Lower lobe of right lung (tissue), 2 donors: ENCODE measurements around the gene BICDL2. TPM values are rescaled to one million over a fixed set of nuclear protein-coding genes. Genes with fewer than 3 reads are reported as not detected.
A peak's percentile ranks its signal among the peaks of the same experiment; 100 is the strongest.

Experiments used
- ATAC-seq, 2 donors: fragments of 200-7000 bp; cut with Tn5 transposase; one replicate each; pipeline ENCODE4 v1.9.1; 2020 to 2022; ENCODE audit warnings: mild to moderate bottlenecking in 2 of 2, moderate library complexity in 2 of 2
- DNase-seq: peaks from one replicate; pipeline ENCODE4 v3.0.0-alpha.2; 2020
- H3K27ac ChIP-seq: fragments of 200-600 bp; one replicate; pipeline ENCODE4 v1.8.0; 2022
- H3K27me3 ChIP-seq: fragments of 200-600 bp; one replicate; pipeline ENCODE4 v1.8.0; 2022; ENCODE audit warnings: low read depth
- H3K36me3 ChIP-seq: fragments of 200-600 bp; one replicate; pipeline ENCODE4 v1.8.0; 2022; ENCODE audit warnings: mild to moderate bottlenecking
- H3K4me1 ChIP-seq: fragments of 200-600 bp; one replicate; pipeline ENCODE4 v1.8.0; 2022
- H3K4me3 ChIP-seq: fragments of 200-600 bp; one replicate; pipeline ENCODE4 v1.8.0; 2022; ENCODE audit warnings: mild to moderate bottlenecking
- H3K9me3 ChIP-seq: fragments of 200-600 bp; one replicate; pipeline ENCODE4 v1.8.0; 2022
- CTCF ChIP-seq: fragments of 200-600 bp; IDR thresholded peaks from one replicate; pipeline ENCODE4 v1.8.0; 2022; ENCODE audit warnings: antibody characterized with exemption, mild to moderate bottlenecking
- intact Hi-C: fragments of 100-400 bp; cut with DNase I; formaldehyde crosslinking; loops from one replicate; pipeline ENCODE4 v1.11.0; 2022
- total RNA-seq: library from RNA; stranded (reverse); fragmentation: NEBNext Ultra II Directional; extraction: Animal tissue kit (Norgen Biotek cat#: 25700); gene quantifications from one replicate; pipeline ENCODE4 v1.2.1, GENCODE V29; 2021
- donor health status: DM: no; HTN: yes; CAD: no; lungs with severe emphysema.

BICDL2 gene
- total RNA-seq, 1 donor from 2014 or later, result 19.5 TPM

DNA sequence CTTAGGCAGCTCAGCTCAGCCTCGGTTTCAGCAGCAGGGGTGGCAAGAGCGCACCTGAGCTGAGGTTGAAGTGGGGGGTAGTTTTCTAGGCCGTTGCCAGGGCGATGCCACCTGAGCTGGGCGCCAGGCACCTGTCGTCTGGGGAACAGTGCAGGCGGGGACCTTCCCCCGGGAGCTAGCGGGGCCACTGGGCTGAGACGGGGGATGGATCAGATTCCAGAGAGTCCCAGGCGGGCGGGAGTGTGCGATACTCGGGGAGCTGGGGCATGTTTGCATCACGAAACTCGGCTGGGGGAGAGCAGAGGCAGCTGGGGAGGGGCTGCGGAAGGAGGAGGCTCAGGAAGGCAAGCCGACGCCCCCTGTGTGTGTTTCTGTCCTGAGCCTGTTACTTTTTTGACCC lies 24.5 kb downstream of the BICDL2 start:
- Histone ChIP-seq H3K36me3 (no peaks in the 10 kb centered on the region), H3K27me3 (peaks cover 62% of the 10 kb centered on the region), H3K27ac (no peak overlapping the region), H3K4me3 (no peak overlapping the region), H3K9me3 (no peaks in the 10 kb centered on the region), H3K4me1 (peaks cover 22% of the 10 kb centered on the region)
- DNase-seq (no peak), ATAC-seq (peak; percentile 7 to 36)
- no peak for TF ChIP-seq CTCF
- intact Hi-C loops, result no loop called here

DNA sequence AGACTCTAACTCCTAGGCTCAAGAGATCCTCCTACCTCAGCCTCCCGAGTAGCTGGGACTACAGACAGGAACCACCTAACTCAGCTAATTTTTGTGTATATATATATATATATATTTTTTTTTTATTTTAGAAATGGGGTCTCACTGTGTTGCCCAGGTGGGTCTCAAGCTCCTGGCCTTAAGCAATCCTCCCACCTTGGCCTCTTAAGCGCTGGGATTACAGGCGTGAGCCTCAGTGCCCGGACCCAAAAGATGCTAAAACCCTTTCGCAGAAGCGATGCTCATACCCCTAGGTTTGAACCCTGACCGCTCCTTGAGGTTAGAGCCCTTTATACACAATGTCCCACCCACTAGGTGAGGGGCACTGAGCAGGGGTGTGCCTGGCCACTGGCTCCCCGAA lies 26.2 kb downstream of the BICDL2 start:
- no peak for TF ChIP-seq CTCF
- intact Hi-C loops, result no loop called here

DNA sequence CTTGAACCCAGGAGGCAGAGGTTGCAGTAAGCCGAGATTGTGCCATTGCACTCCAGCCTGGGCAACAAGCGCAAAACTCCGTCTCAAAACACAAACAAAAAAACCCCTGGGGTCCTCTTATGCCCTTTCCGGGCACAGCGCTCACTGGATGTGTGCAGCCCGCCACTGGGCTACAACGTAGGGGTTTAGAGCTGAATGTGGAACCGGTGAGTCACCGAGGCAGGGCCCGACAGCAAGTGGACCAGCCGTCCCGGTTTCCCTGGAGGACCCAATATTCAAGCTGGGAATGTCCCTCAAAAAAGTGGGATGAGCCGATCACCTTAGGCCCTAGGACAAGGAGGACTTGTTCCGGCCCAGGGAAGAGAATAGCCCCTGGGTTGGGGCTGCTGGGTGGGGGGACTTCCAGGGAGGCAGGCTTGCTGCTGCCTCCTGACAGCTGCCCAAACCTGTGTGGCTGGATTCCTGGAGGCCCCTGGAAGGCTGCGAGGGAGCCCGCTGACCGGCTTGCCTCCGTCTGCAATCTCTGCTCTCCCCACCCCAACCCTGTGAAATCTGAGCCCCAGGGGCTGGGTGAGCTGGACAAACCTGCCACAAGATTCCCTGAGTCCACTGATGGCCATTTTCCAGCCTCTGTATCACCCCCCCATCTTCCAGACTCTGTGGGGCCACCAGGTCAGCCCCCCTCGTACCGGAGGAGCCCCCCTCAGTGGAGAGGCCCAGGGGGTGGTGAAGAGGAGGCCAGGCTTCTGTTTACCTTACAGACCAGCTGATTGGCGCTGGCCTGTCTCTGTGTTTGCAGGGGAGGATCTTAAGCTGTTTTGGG lies 27.0 kb downstream of the BICDL2 start:
- H3K36me3 ChIP-seq, result no peaks in the 10 kb centered on the region
- peak overlapping the region; percentile 73 for H3K27ac ChIP-seq
- DNase-seq (peak; percentile 88), ATAC-seq (peak; percentile 72 to 76)
- H3K4me3 ChIP-seq, result no peak overlapping the region
- intact Hi-C loops, result no loop called here
- no peaks in the 10 kb centered on the region for H3K9me3 ChIP-seq
- no peak for TF ChIP-seq CTCF
- peaks cover 71% of the 10 kb centered on the region for H3K27me3 ChIP-seq
- H3K4me1 ChIP-seq, result peaks cover 31% of the 10 kb centered on the region

More for the DNA sequence above, 26.2 kb downstream of the BICDL2 start:
- peaks cover 66% of the 10 kb centered on the region for H3K27me3 ChIP-seq
- H3K27ac ChIP-seq, result peak overlapping the region; percentile 73
- peaks cover 28% of the 10 kb centered on the region for H3K4me1 ChIP-seq
- no peak overlapping the region for H3K4me3 ChIP-seq
- H3K36me3 ChIP-seq, result no peaks in the 10 kb centered on the region
- no peak for DNase-seq
- H3K9me3 ChIP-seq, result no peaks in the 10 kb centered on the region
- no peak for ATAC-seq

DNA sequence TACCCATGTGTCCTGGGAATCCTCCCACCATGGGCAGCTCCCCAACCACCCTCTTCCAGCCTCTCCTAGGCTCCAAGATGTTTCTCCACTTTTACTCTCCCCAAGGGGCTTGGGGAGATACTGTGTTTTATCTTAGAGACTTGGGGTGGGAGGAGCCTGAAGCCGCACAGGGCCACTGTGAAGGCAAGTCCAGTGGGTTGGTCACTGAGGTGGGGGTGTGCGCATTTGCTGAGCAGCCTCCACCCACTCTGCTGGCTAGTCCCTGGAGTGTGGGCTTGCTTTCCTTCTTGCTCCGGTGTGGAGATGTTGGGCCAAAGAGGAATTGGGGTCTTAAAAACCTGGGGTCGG lies 28.1 kb downstream of the BICDL2 start:
- no peaks in the 10 kb centered on the region for H3K9me3 ChIP-seq
- H3K36me3 ChIP-seq, result no peaks in the 10 kb centered on the region
- H3K27me3 ChIP-seq, result peaks cover 64% of the 10 kb centered on the region
- no peak for TF ChIP-seq CTCF
- ATAC-seq (no peak), DNase-seq (no peak)
- intact Hi-C loops, result no loop called here
- H3K4me1 ChIP-seq, result peaks cover 32% of the 10 kb centered on the region
- peak overlapping the region; percentile 59 for H3K27ac ChIP-seq
- peak overlapping the region; percentile 15 for H3K4me3 ChIP-seq

- ATAC-seq, result no peak
- peak overlapping the region; percentile 59 for H3K27ac ChIP-seq
- no peaks in the 10 kb centered on the region for H3K36me3 ChIP-seq
- TF ChIP-seq CTCF, result no peak
- peaks cover 59% of the 10 kb centered on the region for H3K27me3 ChIP-seq
- no peaks in the 10 kb centered on the region for H3K9me3 ChIP-seq
- peaks cover 32% of the 10 kb centered on the region for H3K4me1 ChIP-seq
- DNase-seq, result peak; percentile 75
- peak overlapping the region; percentile 15 for H3K4me3 ChIP-seq
- intact Hi-C loops, result no loop called here
Measured at GRCh38 chr16:3007957-3008689, 28.6 kb downstream of the BICDL2 start.
